HL-60 (cell line): Measurements from ENCODE around the gene DLG4.

Source experiments
- DNase-seq, 2 experiments: peaks; one replicate each; pipeline ENCODE4 v3.0.0-alpha.2; 2010 to 2020; ENCODE audit warnings: low read depth in 1 of 2, low spot score in 1 of 2
- H3K27ac ChIP-seq: fragments of 250-450 bp; sonication (Bioruptor Pico); replicated peaks from 2 replicates; pipeline ENCODE4 v1.5.1; 2020; ENCODE audit warnings: mild to moderate bottlenecking, moderate library complexity
- H3K27me3 ChIP-seq: fragments of 250-450 bp; sonication (Bioruptor Pico); 2 replicates; pipeline ENCODE4 v1.5.1; 2021; ENCODE audit warnings: mild to moderate bottlenecking, moderate library complexity; ENCODE audit not compliant: insufficient read depth, poor library complexity, severe bottlenecking
- H3K4me3 ChIP-seq: replicated peaks from 2 replicates; pipeline ENCODE4 v1.5.1; 2011; ENCODE audit warnings: mild to moderate bottlenecking, control low read depth, low read length; ENCODE audit not compliant: insufficient read depth
- CTCF ChIP-seq: IDR thresholded peaks from one replicate; pipeline ENCODE4 v1.5.1; 2011; ENCODE audit warnings: low read length, control low read depth, inconsistent platforms; ENCODE audit not compliant: insufficient read depth
- GABPA ChIP-seq: IDR thresholded peaks from 2 replicates; pipeline ENCODE4 v1.6.1; 2012; ENCODE audit warnings: low read depth
- POLR2AphosphoS5 ChIP-seq: IDR thresholded peaks from 2 replicates; pipeline ENCODE4 v1.6.1; 2012; ENCODE audit warnings: low read depth
- SPI1 ChIP-seq: IDR thresholded peaks from 2 replicates; pipeline ENCODE4 v1.6.1; 2012; ENCODE audit warnings: low read depth, mild to moderate bottlenecking, borderline replicate concordance
- TF ChIP-seq, protein P1 (sequence below): IDR thresholded peaks from 2 replicates; pipeline ENCODE4 v1.6.1; 2012; ENCODE audit warnings: low read depth; ENCODE audit not compliant: insufficient replicate concordance

The DLG4 gene

DNA sequence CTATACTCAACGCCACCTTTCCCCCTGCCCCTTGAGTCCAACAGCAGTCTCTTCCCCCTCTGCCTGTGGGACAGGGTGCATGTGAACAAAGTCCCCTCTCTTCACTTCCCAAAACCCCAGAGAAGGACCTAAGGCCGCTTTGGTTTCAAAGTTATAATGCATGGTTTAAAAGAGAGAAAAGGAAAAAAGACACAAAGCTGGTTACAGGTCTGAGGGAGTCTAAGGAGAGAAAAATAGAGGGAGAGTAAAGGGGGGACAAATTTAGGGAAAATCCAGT is 23.8 kb upstream of the DLG4 start:
- H3K27me3 ChIP-seq, result no peaks in the 10 kb centered on the region
- TF ChIP-seq POLR2AphosphoS5 (no peak), GABPA (no peak), SPI1 (no peak), CTCF (no peak)
- TF ChIP-seq, protein P1, sequence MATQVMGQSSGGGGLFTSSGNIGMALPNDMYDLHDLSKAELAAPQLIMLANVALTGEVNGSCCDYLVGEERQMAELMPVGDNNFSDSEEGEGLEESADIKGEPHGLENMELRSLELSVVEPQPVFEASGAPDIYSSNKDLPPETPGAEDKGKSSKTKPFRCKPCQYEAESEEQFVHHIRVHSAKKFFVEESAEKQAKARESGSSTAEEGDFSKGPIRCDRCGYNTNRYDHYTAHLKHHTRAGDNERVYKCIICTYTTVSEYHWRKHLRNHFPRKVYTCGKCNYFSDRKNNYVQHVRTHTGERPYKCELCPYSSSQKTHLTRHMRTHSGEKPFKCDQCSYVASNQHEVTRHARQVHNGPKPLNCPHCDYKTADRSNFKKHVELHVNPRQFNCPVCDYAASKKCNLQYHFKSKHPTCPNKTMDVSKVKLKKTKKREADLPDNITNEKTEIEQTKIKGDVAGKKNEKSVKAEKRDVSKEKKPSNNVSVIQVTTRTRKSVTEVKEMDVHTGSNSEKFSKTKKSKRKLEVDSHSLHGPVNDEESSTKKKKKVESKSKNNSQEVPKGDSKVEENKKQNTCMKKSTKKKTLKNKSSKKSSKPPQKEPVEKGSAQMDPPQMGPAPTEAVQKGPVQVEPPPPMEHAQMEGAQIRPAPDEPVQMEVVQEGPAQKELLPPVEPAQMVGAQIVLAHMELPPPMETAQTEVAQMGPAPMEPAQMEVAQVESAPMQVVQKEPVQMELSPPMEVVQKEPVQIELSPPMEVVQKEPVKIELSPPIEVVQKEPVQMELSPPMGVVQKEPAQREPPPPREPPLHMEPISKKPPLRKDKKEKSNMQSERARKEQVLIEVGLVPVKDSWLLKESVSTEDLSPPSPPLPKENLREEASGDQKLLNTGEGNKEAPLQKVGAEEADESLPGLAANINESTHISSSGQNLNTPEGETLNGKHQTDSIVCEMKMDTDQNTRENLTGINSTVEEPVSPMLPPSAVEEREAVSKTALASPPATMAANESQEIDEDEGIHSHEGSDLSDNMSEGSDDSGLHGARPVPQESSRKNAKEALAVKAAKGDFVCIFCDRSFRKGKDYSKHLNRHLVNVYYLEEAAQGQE, result no peak
- H3K4me3 ChIP-seq, result peak overlapping the region; percentile 71; the same call in 1 of the 2 replicates
- no peak for DNase-seq
- peak overlapping the region; percentile 96 for H3K27ac ChIP-seq

DNA sequence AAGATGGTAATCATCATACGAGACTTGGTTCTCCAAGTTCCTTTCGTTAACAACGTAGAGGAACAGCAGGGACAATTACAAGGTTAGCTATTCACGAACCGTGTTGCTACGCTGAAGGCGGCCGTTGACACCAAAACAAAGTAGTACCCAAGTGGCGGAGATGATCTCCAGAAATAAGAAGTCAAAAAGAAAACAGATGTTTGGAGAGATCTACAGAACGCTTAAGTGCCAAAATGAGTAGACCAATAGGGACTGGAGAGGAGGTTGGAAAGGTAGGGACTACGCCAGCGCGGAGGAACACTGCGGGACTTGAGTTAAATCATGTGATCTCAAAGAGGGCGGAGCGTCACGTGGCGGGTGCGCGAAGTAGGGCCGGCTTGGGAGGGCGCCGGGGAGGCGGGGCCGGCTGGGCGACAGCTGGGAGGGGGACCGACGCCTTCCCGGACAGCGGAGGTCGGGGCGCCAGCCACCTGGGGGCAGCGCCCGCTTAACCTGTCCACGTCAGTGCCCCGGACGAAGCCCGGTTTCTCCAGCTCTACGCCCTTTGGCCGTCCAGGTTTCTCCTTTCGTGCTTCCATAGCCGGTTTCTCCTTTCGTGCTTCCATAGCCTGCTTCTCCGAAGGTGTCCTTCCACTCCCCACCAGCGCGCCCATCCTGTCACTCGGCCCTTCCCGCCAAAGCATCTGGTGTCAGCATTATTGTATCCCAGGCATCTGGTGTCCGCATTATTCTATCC is 23.2 kb upstream of the DLG4 start:
- peak; percentile 92 for TF ChIP-seq POLR2AphosphoS5
- TF ChIP-seq, protein P1, result no peak
- Histone ChIP-seq H3K4me3 (peak overlapping the region; percentile 71), H3K27me3 (no peaks in the 10 kb centered on the region), H3K27ac (peak overlapping the region; percentile 96)
- DNase-seq, result peak; percentile 70 to 85

- no peak for TF ChIP-seq POLR2AphosphoS5
- peak; percentile 75 for TF ChIP-seq SPI1
- peak; percentile 68 to 83 for DNase-seq
- H3K27ac ChIP-seq, result peak within 1 kb of the TSS; percentile 96
- H3K4me3 ChIP-seq, result peak within 1 kb of the TSS; percentile 71
- H3K27me3 ChIP-seq, result no peaks in the 10 kb centered on the region
These were observed 22.4 kb upstream of the DLG4 start, which contains the start of gene GABARAP for GRCh38 chr17:7241783-7242716. TSS of gene GABARAP (minus strand) at chr17:7242449. CDS start at chr17:7242330, 119 bp downstream.

DNA sequence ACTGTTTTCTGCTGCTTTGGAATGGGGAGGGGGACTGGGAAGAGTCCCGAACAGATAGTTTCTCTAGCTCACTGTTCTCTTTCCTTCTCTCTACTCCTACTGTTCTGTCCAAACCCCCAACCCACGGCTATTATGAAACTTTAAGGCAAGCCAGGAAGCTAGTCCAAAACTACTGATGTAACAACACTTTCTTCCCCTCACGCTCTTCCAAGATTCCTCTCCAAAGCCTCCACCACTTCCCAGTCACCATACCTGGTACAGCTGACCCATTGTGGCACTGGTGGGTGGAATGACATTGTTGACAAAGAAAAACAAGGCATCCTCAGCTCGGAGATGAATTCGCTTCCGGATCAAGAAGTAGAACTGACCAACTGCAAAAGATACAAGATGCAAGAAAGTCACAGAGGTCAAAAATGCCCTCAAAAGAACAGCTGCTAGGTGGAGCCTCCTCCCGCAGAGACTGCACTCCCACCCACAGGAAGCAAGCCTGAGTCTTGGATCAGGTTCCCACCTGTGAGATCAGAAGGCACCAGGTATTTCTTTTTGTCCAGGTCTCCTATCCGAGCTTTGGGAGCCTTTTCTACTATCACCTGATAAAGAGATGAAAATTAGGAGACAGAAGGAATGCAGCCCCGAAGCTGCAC is 21.6 kb upstream of the DLG4 start:
- Histone ChIP-seq H3K27ac (peak overlapping the region; percentile 96), H3K4me3 (peak overlapping the region; percentile 71)

More for the DNA sequence above, 21.6 kb upstream of the DLG4 start:
- DNase-seq, result no peak
- H3K27me3 ChIP-seq, result no peaks in the 10 kb centered on the region
- TF ChIP-seq GABPA, result no peak
- TF ChIP-seq CTCF, result no peak
- TF ChIP-seq POLR2AphosphoS5, result no peak
- TF ChIP-seq, protein P1, result no peak
- TF ChIP-seq SPI1, result no peak
